Hypothalamus (tissue), 51 donors: Measurements from ENCODE around the gene CENPK.
"Not testable (repeated sequence)": the region's sequence is repeated elsewhere in the genome, so short reads cannot be mapped to it uniquely, and the experiment has no call there.

ENCODE experiments used
- DNase-seq, 51 donors: peaks; one replicate each; lab custom pipeline; 2025; lab: John Stamatoyannopoulos, UW

Gene CENPK

DNA sequence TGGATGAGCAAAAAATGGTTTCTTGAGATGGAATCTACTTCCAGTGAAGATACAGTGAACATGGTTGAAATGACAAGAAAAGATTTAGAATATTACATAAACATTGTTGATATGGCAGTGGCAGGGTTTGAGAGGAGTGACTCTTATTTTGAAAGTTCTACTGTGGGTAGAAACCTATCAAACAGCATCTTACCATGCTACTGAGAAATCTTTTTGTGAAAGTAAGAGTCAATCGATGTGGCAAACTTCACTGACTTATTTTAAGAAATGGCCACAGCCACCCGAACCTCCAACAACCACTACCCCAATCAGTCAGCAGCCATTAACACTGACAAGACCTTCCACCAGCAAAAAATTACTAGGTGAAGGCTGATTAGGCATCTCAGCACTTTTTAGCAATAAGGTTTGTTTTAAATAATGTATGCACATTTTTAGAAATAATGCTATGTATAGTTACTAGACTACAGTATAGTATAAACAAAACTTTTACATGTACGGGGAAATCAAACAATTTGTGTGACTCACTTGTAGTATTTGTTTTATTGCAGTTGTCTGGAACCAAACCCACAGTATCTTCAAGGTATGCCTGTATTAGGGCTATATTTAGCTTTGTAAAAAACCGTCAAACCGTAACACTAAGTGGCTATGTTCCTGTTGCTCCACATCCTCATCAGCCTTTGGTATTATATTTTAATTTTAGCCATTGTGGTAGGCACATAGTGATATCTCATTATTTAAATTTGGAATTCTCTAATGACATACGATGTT is 50.6 kb downstream of the CENPK start:
- no peak for DNase-seq

DNA sequence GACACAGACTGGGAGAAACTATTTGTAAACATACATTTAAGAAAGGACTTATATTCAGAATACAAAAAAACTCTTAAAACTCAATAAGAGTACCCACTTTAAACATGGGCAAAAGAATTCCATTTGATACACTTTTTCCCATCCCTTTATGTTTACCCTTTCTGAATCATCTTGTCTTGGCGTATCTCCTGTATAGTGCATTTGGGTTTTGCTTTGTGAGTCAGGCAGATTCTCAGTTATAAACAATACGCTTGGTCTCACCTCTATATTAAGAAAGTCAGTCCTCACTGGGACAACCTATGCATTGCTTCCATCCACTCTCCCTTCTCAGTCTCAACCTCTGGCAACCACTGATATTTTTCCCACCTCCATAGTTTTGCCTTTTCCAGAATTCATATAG is 54.0 kb downstream of the CENPK start:
- DNase-seq, result no peak

DNA sequence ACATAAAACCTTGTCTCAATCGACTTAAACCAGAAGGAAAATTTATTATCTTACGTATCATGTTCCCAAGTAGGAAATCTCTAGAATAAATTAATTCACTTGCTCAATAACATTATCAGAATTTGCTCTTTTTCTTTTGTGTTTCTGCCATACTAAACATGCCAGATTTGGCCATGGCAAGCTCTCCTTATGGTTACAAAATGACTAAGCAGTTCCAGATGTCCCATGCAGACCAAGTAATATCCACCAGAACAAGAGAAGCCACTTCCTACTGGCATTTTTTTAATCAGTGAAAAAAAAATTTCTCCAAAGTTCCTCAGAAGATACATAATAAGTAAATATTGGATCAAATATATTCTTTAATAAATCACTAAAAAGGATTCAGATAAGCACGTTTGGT is 56.0 kb downstream of the CENPK start:
- no peak for DNase-seq

DNA sequence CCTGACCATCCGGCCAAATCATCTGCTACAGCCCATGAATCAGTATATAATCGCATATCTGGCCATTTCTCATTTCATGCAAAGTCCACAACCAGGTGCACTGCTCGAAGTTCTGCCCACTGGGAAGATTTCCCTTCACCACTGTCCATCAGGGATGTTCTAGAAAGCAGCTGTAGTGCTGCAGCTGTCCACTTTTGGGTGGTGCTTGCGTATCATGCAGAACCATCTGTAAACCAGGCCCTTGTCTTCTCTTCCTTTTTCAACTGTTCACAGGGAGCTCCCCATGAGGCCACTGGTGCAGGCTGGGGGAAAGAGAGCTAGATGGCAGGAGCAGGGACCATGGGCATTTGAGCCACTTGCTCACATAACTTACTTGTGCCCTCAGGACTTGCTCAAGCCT is 73.8 kb downstream of the CENPK start:
- no peak for DNase-seq

DNA sequence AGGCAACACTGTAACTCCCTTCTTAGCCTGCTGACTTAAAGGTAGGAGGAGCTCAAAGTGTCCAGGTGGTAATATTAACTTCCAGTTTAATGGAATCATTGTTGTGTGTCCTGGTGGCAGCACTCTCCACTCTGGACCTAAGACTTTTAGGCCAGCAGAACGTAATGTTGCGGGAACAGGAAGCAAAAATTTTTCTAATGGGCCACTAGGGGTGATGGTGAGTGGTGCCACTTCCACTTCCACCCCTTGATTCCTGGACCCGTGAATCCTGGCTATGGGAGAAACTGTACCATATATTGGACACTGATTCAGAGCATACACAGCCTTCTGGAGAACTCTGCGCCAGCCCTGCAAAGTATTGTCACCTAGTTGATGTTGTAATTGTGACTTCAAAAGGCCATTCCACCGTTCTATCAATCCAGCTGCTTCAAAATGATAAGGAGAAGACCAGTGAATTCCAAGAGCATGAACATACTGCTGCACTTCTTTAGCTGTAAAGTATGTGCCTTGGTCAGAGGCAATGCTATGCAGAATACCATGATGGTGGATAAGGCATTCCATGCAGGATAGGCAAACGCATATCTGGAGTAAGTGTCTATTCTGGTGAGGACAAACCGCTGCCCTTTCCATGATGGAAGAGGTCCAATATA is 74.8 kb downstream of the CENPK start:
- DNase-seq, result not testable (repeated sequence)

DNA sequence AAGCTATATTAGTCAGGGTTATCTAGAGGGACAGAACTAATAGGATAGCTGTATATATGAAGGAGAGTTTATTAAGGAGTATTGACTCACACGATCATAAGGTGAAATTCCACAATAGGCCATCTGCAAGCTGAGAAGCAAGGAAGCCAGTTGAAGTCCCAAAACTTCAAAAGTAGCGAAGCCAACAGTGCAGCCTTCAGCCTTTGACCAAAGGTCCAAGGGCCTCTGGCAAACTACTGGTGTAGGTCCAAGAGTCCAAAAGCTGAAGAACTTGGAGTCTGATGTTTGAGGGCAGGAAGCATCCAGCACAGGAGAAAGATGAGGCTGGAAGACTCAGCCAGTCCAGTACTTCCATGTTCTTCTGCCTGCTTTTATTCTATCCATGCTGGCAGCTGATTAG is 76.2 kb downstream of the CENPK start:
- not testable (repeated sequence) for DNase-seq

DNA sequence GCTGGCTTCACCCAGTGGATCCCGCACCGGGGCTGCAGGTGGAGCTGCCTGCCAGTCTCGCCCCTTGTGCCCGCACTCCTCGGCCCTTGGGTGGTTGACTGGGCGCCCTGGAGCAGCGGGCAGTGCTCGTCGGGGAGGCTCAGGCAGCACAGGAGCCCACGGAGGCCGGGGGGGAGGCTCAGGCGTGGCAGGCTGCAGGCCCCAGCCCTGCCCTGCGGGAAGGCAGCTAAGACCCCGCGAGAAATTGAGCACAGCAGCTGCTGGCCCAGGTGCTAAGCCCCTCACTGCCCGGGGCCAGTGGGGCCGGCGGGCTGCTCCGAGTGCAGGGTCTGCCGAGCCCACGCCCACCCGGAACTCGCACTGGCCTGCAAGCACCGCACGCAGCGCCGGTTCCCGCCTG is 77.6 kb downstream of the CENPK start:
- no peak for DNase-seq

DNA sequence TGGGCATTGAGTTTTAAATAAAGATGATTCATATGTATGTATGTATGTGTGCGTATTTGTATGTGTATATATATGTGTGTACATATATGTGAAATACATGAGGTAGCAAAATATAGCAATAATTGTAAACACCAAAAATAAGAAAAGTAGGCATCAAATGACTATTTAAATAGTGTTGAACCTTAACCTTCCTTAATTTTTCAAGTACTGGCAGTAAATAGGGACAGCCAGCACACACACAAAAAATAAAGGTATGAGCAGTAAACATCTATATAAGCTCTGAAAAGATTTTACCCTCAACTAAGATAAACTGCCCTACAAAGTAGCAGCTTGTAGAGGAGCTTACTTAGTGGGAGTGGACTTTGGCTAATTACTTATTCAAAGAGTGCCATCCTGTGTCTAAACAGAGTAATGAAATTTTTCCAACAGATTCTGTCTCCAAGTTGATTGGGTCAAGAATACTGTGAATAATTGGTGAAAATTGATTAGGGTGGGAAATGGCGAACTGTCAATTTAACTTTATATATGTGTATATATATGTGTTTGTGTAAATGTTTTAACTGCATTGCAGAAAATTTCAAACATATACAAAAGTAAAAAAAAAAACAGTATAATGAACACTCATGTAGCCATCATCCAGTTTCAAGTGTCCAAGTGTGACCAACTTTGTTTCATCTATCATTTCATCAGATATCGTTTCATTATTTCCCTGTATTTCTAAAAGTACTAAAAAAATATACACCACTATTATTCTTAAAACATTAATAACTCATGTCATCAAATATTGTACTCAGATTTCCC is 79.2 kb downstream of the CENPK start:
- DNase-seq, result peak in 3 of 51 donors; percentile 5 to 47 (median 8)

DNA sequence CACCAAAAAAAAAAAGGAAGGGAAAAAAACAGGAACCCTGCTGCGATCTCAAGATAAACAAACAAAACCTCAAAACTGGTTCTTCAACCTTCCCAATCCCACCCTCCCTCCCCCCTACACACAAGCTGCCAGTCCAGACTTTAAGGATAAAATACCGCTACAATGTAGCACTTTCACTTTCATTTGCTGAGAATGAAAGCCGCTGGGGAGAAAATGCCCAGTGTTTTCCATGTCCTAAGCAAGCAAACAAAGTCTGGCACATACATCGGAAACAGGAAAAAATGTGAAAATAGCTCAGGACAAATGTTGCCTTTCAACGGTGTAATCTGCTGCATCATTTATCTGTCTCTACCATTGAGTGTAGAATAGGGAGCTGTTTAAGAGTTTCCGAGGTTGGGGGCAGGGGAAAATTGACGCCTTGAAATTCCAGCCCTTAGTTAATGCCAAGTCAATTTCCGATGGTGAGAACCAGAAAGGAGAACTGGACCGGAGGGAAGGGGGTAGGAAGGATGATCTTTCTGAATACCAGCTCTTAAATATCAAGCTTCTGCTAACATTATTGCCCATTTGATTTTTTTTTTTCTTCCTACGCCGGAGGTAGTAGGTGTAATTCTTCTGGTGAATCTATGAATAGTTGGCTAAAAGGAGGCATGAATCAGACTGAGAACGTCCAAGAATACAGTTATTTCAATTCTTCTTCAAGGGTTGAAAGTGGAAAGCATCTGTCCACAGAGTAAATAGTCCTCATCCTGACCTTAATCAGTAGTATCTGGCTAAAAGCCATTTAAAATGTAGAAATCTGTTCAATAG is 80.0 kb downstream of the CENPK start:
- DNase-seq, result peak in 14 of 51 donors; percentile 3 to 65 (median 19)

DNA sequence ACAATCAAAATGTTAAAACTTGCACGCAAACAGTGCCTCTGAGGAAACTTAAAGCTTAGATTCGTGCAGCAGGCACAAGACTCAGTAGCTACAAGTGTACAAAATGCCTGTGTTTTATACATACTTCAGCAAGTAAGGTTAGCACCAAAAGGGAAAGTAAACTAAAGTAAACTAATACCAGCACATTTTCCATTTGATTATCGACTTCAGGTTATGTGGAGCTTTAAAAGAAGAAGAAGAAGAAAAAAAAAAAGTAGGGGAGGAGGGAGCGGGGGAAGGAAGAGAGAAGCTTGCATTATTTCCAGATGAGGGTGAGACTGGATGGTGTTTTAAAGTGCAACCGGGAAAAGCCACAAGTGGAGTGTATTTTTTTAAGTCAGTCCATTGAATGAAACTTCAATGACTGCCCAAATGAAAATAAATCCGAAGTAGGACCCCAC is 80.7 kb downstream of the CENPK start:
- peak in 2 of 51 donors; percentile 8 to 66 for DNase-seq

DNA sequence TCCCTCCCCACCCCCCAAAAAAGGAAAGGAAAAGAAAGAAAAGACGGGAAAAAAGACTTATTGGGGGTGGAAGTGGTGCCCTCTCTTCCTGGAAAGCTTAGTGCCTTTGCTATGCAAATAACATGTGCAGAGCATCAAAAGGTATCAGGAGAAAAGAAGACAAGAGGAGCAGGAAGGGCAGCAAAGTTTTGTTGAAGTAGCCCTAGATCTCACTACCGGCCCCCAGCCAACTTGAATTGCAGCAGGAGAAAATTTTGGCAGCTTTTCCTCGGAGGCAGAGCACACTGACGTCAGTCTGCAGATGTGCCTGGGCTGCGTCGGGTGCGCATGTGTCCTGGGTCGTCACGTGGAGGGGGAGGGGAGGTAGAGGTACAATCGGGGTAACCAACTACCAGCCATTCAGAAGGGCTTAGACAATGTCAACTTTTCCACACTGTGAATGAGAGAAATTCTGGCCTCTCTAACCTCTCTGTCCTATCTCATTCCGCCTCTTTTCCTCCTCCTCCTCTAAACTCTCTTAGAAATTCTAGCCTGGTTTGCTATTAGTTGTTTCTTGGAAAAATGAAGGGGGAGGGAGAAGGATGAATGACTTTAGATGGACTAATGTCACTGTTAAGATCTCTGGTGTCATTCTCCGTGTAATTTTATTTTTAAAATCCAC is 81.2 kb downstream of the CENPK start, which contains the start of gene ADAMTS6:
TSS of gene ADAMTS6 (minus strand) at position 286 of the 661 bp plus-strand sequence. CDS start 8,247 bp downstream, outside the sequence.
- peak; percentile 8 to 91 (median 73) for DNase-seq

DNA sequence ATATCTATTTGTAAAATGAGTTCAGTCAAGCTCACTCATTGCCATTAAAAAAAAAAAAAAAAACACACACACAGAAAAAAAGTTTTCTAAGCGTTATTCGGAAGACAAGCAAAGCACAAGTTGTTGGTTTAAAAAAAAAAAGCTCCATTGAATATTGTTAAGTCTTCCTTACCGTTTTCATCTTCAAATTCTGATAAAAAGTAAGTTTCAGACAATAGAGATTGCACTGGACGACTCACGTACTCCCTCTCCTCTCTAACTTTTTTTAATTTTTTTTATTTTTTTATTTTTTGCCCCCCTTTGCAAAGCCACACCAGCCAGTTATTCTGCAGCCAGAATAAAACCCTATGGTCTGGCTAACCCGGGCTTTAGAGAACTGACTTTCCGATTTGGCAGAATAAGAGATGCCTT is 81.8 kb downstream of the CENPK start:
- DNase-seq, result no peak

DNA sequence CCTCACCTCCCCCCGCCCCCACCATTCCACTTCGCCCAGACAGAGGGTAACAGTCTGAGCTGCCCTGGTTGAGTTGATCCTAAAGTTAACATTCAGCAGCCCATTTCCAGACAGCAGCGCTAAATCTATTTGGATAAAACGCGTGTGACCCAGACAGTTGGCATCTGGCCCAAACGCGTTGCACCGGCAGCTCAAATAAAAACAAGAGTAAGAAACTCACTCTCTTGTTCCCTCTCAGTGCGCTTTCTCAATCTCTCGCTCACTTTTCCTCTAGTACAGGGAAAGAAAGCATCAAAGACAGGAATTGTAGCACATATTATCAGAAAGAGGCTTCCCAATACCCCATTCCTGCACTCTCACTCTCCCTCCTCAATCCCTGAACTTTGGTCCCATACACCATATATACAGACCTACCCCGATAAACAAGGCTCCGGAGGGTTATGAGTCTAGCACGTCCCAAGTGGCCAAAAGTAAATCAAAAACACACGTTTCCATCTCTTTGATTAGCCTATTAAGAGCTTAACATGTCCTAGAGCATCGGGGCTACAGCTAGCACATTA is 82.6 kb downstream of the CENPK start:
- DNase-seq, result peak in 34 of 51 donors; percentile 2 to 68 (median 22)

DNA sequence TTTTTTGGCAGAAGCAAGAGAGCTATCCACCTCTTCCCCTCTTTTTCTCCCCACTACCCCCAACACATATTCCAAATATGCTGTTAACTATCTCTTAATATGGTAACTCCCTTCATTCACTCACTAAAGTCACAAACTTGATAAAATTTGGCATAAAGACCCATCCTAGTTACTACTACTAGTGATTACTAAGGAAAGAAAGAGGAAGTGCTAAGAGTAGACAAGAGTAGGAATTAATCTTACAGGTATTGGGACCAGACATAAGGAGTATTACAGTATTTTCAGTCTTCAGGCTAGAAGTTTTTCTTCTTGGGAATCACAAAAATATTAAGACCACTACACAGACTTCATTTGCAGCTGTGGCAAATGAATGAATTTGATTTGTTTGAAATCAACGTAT is 83.4 kb downstream of the CENPK start:
- DNase-seq, result no peak

DNA sequence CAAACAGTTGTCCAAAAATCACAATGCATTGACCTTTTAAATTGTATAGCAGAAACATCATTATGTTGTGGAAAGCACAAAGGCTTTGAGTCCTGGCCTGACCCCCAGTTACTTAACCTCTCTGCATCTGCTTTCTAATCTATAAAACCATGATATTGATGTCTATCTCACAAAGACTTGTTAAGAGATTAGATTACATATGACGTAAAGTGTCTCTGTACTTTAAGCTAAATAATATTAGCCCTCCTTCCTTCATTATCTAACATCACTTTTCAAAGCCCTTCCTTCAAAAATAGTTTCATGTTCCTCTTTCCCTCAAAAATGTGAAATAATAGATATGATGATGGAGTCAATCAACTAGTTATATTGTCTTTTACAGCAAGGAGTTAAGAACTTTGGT is 84.6 kb downstream of the CENPK start:
- DNase-seq, result no peak

DNA sequence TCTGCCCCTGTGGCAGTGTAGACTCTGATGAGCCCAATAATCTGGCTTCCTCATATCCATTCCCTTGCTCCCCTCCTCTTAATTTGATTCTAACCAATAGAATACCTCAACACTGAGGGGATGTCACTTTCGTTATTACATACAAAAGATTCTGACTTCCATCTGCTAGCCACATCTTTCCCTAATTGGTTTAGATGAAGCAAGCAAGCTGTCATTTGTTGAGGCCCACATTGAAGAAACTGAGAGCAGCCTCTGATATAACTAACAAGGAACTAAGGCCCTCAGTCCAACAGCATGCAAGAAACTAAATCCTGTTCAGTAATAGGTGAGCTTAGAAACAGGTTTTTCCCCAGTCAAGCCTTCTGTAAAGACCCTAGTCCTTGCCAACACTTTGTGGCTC is 87.1 kb downstream of the CENPK start:
- no peak for DNase-seq

DNA sequence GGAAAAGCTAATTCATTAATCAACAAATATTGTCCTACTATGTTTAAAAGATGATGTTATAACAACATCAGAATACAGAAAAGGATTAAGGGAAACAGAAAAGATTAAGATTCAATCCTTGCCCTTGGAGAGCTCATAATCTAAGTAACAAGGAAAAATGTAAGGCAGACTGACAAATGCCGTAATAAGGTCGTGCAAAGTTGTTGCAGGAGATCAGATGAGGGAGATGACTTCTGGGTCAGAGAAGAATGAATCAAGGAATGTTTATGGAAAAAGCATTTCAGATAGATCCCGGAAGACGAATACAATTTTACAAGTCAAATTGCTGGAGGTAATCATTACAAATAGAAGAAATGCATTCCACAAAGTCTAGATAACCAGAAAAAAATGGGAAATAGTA is 87.6 kb downstream of the CENPK start:
- DNase-seq, result no peak

DNA sequence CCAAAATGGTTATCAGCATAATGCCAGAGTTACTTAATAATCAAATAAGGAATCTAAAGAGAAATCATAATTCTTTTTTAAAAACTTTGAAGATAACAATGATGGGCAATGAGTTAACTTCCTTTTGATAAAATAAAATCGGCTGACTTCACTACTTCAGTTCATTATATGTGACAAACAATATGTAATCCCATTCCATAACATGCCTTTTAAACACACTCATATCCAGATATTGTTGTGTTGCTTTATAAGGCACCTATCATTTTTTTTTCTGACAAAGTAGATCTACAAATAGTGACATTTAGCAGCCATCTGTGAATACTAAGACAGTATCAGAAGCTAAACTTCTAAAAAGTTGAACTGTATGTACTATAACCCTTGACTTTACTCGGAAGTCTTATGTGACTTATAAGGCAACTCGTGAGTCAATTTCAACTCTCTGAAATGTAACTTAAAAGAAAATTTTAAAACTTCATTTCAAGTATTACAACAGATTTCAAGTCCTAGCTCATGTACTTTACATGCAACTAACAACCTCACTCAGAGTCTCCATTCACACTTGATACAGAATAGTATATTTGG is 88.7 kb downstream of the CENPK start:
- no peak for DNase-seq

DNA sequence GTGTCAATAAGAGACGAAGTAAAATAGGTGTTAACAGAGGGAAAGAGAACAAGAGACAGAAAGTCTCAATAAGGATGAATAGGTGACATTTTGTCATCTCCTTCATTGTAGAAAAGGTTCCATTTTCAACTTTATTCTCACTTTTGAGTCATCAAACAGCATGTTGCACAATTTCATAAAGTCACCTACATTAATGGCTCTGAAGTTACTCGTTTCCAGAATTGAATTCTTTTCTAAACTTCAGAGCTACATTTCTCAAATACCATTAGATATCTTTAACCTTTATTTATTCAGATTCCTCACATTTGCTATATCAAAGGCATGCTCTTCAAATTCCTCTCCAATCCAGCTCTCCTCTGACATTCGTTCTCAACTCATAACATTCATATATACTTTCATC is 94.3 kb downstream of the CENPK start:
- DNase-seq, result no peak
